SU-DHL-6 (cell line): ENCODE data around the gene MYOF.

ENCODE experiments used
- H2AFZ ChIP-seq: fragments of 200-600 bp; sonication (generic); 2 replicates; pipeline ENCODE4 v1.6.1; 2014; ENCODE audit warnings: low read depth, mild to moderate bottlenecking, moderate library complexity, mixed read lengths, antibody characterized with exemption, low read length; ENCODE audit not compliant: severe bottlenecking
- H3F3A ChIP-seq: fragments of 200-600 bp; shearing (Covaris generic); 2 replicates; pipeline ENCODE4 v1.6.0; 2016; ENCODE audit warnings: antibody characterized with exemption, mild to moderate bottlenecking; ENCODE audit not compliant: insufficient read depth
- H3K27ac ChIP-seq: fragments of 200-600 bp; sonication (generic); 2 replicates; pipeline ENCODE4 v1.5.1; 2016; ENCODE audit warnings: low read depth, mild to moderate bottlenecking, low read length, moderate library complexity, mixed read lengths
- H3K27me3 ChIP-seq: fragments of 200-600 bp; sonication (generic), shearing (Covaris generic); 2 replicates; pipeline ENCODE4 v1.6.0; 2014; ENCODE audit warnings: mild to moderate bottlenecking, low read length
- H3K36me3 ChIP-seq: fragments of 200-600 bp; sonication (generic); 2 replicates; pipeline ENCODE4 v1.6.1; 2014; ENCODE audit warnings: mild to moderate bottlenecking, low read length, mixed read lengths
- H3K4me2 ChIP-seq: fragments of 300-600, 200-600 bp; shearing (Covaris generic), sonication (generic); 2 replicates; pipeline ENCODE4 v1.6.0; 2014; ENCODE audit warnings: low read length, low read depth, mild to moderate bottlenecking; ENCODE audit not compliant: poor library complexity, severe bottlenecking
- H3K4me3 ChIP-seq: fragments of 200-600 bp; sonication (generic); 2 replicates; pipeline ENCODE4 v1.5.1; 2014; ENCODE audit warnings: antibody characterized with exemption, low read length, mild to moderate bottlenecking, mixed read lengths; ENCODE audit not compliant: insufficient read depth, poor library complexity, severe bottlenecking
- H3K79me2 ChIP-seq: fragments of 200-600 bp; sonication (generic); 2 replicates; pipeline ENCODE4 v1.6.1; 2014; ENCODE audit warnings: mild to moderate bottlenecking, low read length, moderate library complexity; ENCODE audit not compliant: insufficient read depth
- H3K9ac ChIP-seq: fragments of 200-600 bp; sonication (generic); 2 replicates; pipeline ENCODE4 v1.7.0; 2014; ENCODE audit warnings: mild to moderate bottlenecking, low read length
- H3K9me2 ChIP-seq: fragments of 200-600 bp; sonication (generic); replicated peaks from 2 replicates; pipeline ENCODE4 v1.6.1; 2014; ENCODE audit warnings: low read length; ENCODE audit not compliant: insufficient read depth
- H3K9me3 ChIP-seq: fragments of 200-600 bp; sonication (generic); 2 replicates; pipeline ENCODE4 v1.6.1; 2014; ENCODE audit warnings: low read length, mixed read lengths; ENCODE audit not compliant: insufficient read depth
- H4K20me1 ChIP-seq: fragments of 200-600 bp; sonication (generic); 2 replicates; pipeline ENCODE4 v1.6.1; 2014; ENCODE audit warnings: low read depth, mild to moderate bottlenecking, antibody characterized with exemption, low read length, moderate library complexity, mixed read lengths
- CTCF ChIP-seq: fragments of 200-600 bp; sonication (generic); IDR thresholded peaks from one replicate; pipeline ENCODE4 v1.5.1; 2017; ENCODE audit warnings: antibody characterized with exemption, mild to moderate bottlenecking, low read length, moderate library complexity; ENCODE audit not compliant: insufficient read depth, poor library complexity, severe bottlenecking
- EZH2phosphoT487 ChIP-seq: fragments of 200-600 bp; sonication (generic), shearing (Covaris generic); conservative IDR thresholded peaks from 2 replicates; pipeline ENCODE4 v1.6.1; 2018; ENCODE audit warnings: mild to moderate bottlenecking, antibody characterized with exemption, low read length, moderate library complexity, mixed read lengths

Gene MYOF

GRCh38 chr10:93465806-93466675 is 16.1 kb downstream of the MYOF start:
- H3K9me2 ChIP-seq, result no peaks in the 10 kb centered on the region
- H3K79me2 ChIP-seq, result no peaks in the 10 kb centered on the region
- no peaks in the 10 kb centered on the region for H3K36me3 ChIP-seq
- H3K27me3 ChIP-seq, result no peaks in the 10 kb centered on the region
- H3K9me3 ChIP-seq, result no peaks in the 10 kb centered on the region
- no peak overlapping the region for H3K9ac ChIP-seq
- no peak overlapping the region for H3K4me2 ChIP-seq
- TF ChIP-seq EZH2phosphoT487 (no peak), CTCF (no peak)
- H2AFZ ChIP-seq, result no peak overlapping the region
- H3F3A ChIP-seq, result no peaks in the 10 kb centered on the region
- H3K4me3 ChIP-seq, result no peak overlapping the region
- no peaks in the 10 kb centered on the region for H4K20me1 ChIP-seq
- no peak overlapping the region for H3K27ac ChIP-seq

GRCh38 chr10:93464776-93465388 is 17.3 kb downstream of the MYOF start:
- Histone ChIP-seq H3K4me3 (no peak overlapping the region), H3K27me3 (no peaks in the 10 kb centered on the region), H3K9me2 (no peaks in the 10 kb centered on the region), H4K20me1 (no peaks in the 10 kb centered on the region), H3F3A (no peaks in the 10 kb centered on the region), H3K4me2 (no peak overlapping the region), H2AFZ (no peak overlapping the region), H3K27ac (no peak overlapping the region), H3K79me2 (no peaks in the 10 kb centered on the region), H3K36me3 (no peaks in the 10 kb centered on the region), H3K9ac (no peak overlapping the region), H3K9me3 (no peaks in the 10 kb centered on the region)
- TF ChIP-seq EZH2phosphoT487 (no peak), CTCF (no peak)

- no peaks in the 10 kb centered on the region for H3F3A ChIP-seq
- H3K9ac ChIP-seq, result no peak overlapping the region
Measured at GRCh38 chr10:93463723-93464476, 18.2 kb downstream of the MYOF start.

More at GRCh38 chr10:93463723-93464476, 18.2 kb downstream of the MYOF start:
- H3K9me3 ChIP-seq, result no peaks in the 10 kb centered on the region
- no peak overlapping the region for H3K4me3 ChIP-seq
- no peaks in the 10 kb centered on the region for H3K79me2 ChIP-seq
- H3K27me3 ChIP-seq, result no peaks in the 10 kb centered on the region
- no peak overlapping the region for H3K4me2 ChIP-seq
- H2AFZ ChIP-seq, result no peak overlapping the region
- no peaks in the 10 kb centered on the region for H4K20me1 ChIP-seq
- H3K27ac ChIP-seq, result no peak overlapping the region
- no peak for TF ChIP-seq EZH2phosphoT487
- no peak for TF ChIP-seq CTCF
- no peaks in the 10 kb centered on the region for H3K9me2 ChIP-seq
- no peaks in the 10 kb centered on the region for H3K36me3 ChIP-seq
